GM13977 (cell line): ENCODE data around the gene DNAAF5.

Experiments
- DNase-seq: peaks from one replicate; pipeline ENCODE4 v3.0.0; 2012; ENCODE audit warnings: low spot score
- in situ Hi-C: fragments of 300-500 bp; cut with MboI; formaldehyde crosslinking; loops from one replicate; pipeline ENCODE4 v1.12.0; 2022; ENCODE audit warnings: low sequenced_read_pairs, low pct_unique_long_range_greater_than_20kb, mixed read lengths, inconsistent platforms; ENCODE audit not compliant: unreplicated experiment
- TF ChIP-seq, protein P1 (sequence below): IDR thresholded peaks from 2 replicates; pipeline ENCODE4 v1.5.1; 2012; ENCODE audit warnings: mild to moderate bottlenecking, control low read depth; ENCODE audit not compliant: insufficient read depth; ENCODE audit errors: extremely low read depth, missing control alignments

The DNAAF5 gene

DNA sequence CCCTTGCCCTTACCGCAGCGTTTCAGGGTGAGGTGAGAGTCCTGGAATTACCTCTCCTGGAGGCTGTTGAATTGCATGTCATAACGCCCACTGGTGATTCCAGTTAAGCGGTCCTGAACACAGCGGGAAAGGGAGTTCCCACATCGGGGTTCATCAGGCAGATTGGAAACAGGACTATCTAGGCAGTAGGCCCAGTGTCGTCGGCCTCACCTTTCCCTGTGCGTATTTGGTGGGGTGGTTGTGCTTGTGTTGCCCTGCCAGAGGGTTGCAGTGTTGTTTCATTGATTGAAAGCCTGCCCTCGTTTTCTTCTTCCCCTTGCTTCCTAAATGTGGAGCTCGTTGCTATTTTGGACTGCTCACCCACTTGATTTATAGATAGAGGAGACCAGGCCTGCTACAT, 95.2 kb downstream of the DNAAF5 start:
- DNase-seq, result no peak
- TF ChIP-seq, protein P1, sequence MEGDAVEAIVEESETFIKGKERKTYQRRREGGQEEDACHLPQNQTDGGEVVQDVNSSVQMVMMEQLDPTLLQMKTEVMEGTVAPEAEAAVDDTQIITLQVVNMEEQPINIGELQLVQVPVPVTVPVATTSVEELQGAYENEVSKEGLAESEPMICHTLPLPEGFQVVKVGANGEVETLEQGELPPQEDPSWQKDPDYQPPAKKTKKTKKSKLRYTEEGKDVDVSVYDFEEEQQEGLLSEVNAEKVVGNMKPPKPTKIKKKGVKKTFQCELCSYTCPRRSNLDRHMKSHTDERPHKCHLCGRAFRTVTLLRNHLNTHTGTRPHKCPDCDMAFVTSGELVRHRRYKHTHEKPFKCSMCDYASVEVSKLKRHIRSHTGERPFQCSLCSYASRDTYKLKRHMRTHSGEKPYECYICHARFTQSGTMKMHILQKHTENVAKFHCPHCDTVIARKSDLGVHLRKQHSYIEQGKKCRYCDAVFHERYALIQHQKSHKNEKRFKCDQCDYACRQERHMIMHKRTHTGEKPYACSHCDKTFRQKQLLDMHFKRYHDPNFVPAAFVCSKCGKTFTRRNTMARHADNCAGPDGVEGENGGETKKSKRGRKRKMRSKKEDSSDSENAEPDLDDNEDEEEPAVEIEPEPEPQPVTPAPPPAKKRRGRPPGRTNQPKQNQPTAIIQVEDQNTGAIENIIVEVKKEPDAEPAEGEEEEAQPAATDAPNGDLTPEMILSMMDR, result no peak
- in situ Hi-C loops, result no loop called here

DNA sequence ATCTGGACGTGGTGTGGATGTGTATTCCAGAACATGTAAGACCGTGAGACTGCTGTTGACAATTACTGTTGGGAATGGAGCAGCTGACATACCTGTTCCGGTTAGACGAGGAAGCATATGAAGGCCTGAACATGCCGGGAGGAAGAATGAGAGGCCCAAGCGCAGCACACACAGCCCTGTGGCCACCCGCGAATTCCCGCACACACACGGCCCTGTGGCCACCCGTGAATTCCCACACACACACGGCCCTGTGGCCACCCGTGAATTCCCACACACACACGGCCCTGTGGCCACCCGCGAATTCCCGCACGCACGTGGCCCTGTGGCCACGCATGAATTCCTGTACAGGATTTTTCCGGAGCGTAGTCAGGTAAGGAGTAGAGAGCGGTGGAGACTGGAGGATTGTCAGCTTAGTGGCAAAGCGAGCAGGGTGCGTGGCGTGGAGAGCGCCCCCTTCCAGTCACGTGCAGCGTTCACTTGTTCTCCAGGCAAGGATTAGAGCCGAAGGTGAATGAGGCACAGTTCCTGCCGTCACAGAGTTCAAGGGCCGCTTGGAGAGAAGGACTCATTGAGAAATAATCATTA, 96.3 kb downstream of the DNAAF5 start:
- in situ Hi-C loops, result no loop called here
- DNase-seq, result no peak
- TF ChIP-seq, protein P1, result no peak

DNA sequence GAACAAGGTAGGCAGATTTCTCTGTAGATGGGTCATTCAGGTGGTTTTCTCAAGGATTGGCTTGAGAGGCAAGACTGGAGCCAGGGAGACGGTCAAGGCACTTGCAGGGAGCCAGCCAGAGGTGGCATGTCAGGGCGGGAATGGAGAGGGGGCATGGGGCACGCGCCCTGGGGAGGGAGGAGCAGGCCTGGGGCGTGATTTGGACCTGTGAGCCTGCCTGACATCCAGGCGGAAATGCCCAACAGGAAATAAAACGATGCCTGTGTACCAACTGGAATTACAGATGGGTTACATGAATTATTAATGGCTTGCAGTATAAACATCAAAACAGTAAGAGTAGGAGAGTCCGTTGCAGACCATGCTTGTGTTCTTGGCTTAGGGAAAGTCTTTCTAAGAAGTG, 97.2 kb downstream of the DNAAF5 start:
- TF ChIP-seq, protein P1, result no peak
- in situ Hi-C loops, result no loop called here
- DNase-seq, result no peak

DNA sequence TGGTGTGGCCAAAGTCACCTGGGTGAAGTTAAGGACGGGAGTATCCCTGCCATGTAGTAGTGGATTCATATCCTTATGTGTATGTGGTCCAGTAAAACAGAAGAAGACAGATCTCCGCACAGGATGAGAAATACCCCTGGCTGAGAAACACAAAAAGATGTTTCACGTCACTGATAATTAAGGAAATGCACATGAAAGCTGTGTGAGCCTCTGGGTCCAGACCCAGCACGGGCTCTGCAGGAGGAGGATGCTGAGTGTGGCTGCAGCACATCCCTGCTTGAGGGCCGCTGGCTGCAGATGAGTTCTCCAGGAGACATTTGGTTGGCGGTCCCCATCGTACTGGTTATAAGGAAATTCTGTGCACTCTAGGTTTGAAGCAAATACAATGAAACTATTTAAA, 97.6 kb downstream of the DNAAF5 start:
- TF ChIP-seq, protein P1, result no peak
- in situ Hi-C loops, result no loop called here
- DNase-seq, result no peak

DNA sequence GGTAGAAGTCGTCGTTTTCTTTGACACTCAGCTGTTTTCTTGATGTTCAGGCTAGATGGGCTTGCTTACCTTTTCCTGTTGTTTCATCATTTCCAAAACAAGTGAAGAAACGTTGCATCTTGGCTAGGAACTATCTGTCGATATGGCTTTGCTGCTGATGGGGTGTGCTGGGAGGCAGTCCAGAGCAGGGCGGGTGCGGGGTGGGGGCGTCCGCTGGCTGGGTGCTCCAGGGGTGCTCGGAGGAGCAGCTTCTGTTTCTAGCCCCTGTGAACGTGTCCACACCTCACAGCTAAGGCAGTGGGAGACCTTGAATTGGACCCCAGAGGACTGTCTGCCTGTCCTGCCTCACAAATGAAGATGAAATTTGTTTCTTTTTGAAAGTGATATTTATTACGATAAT, 98.2 kb downstream of the DNAAF5 start:
- TF ChIP-seq, protein P1, result no peak
- in situ Hi-C loops, result no loop called here

DNA sequence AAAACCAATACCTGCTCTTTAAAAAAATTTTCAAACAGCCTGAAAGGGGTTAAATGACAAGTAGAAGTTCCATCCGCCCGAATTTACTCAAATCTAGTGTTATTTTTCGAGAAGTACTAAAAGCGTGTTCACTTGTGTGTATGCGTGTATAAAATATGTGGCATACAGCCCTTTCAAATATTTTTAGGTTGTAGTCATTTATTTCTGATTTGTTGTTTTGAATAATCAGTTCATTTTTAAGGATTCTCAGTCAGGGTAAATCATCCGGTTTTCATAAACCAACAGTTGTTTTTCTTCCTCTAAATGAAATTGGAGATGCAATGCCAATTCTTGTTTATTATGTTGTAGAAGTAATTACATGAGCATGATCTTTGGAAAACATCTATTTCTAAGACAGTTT, 98.9 kb downstream of the DNAAF5 start:
- TF ChIP-seq, protein P1, result no peak
- no peak for DNase-seq

More for the DNA sequence above, 98.2 kb downstream of the DNAAF5 start:
- DNase-seq, result no peak

More for the DNA sequence above, 98.9 kb downstream of the DNAAF5 start:
- in situ Hi-C loops, result no loop called here
